Measurements from ENCODE around the gene IGHMBP2. TPM values are rescaled to one million over a fixed set of nuclear protein-coding genes. Genes with fewer than 3 reads are reported as not detected.

IGHMBP2 gene
- total RNA-seq, 1 experiment from 2014 or later = 19.3 TPM

- TF ChIP-seq ELF1 (IDR thresholded peaks at IDR 0.05; ENCODE audit: borderline replicate concordance, low read depth) (no peak), SP1 (IDR thresholded peaks at IDR 0.05; ENCODE audit: low read depth) (no peak)
- RAD21 ChIA-PET (ENCODE audit: low non-redundant PET in 1 of 2, low total read pairs in 2 of 2, uncharacterized antibody in 2 of 2, unreplicated experiment in 2 of 2) = no interaction called here
- CTCF ChIA-PET = interaction anchor here (0.6 kb wide), 1 partner anchor 65 kb away, joined by 3 read pairs; no protein-coding TSS in a partner anchor
- Histone ChIP-seq H3K4me2 (ENCODE audit: low read length) (no peak overlapping the region), H3K4me3 (replicated peaks in 1 of 2; ENCODE audit: low read depth in 1 of 2, low read length in 2 of 2) (no peak overlapping the region), H3K9me3 (ENCODE audit: control insufficient read depth in 1 of 2, insufficient read depth in 1 of 2, low read depth in 1 of 2, low read length in 2 of 2) (no peaks in the 10 kb centered on the region), H4K20me1 (ENCODE audit: insufficient read depth) (no peaks in the 10 kb centered on the region), H2AFZ (ENCODE audit: low read depth, low read length, poor library complexity, severe bottlenecking) (no peak overlapping the region), H3K27me3 (ENCODE audit: insufficient read depth, low read length) (no peaks in the 10 kb centered on the region), H3K27ac (ENCODE audit: low read depth, low read length) (no peak overlapping the region), H3K9me2 (ENCODE audit: insufficient read depth) (no peaks in the 10 kb centered on the region), H3K4me1 (ENCODE audit: control insufficient read depth in 1 of 2, insufficient read depth in 2 of 2, low read length in 2 of 2) (no peaks in the 10 kb centered on the region), H3K36me3 (ENCODE audit: control insufficient read depth in 1 of 2, insufficient read depth in 2 of 2, low read length in 2 of 2) (peaks cover 14 to 20% of the 10 kb centered on the region in 2 experiments; a peak in 2 of 4 replicates), H3K9ac (ENCODE audit: low read length) (no peak overlapping the region), H3K79me2 (ENCODE audit: insufficient read depth, low read length) (no peaks in the 10 kb centered on the region)
- ATAC-seq (no peak), DNase-seq (ENCODE audit: low read depth, low spot score) (no peak)
- intact Hi-C loops (cut with micrococcal nuclease) = no loop called here
- no TSS peak for BruUV-seq (replicated peaks)
- POLR2A ChIA-PET = no interaction called here
Measured at GRCh38 chr11:68934666-68935065, 31.0 kb downstream of the IGHMBP2 start.

GRCh38 chr11:68935066-68935465 is 31.4 kb downstream of the IGHMBP2 start:
- TF ChIP-seq RAD21 (IDR thresholded peaks at IDR 0.05; ENCODE audit: low read depth) (no peak), POLR2A (IDR thresholded peaks at IDR 0.05; ENCODE audit: borderline replicate concordance, extremely low read depth, insufficient read depth, insufficient read length) (no peak), EZH2 (IDR thresholded peaks at IDR 0.05) (no peak), CBX3 (IDR thresholded peaks at IDR 0.05; ENCODE audit: low read depth) (no peak), MAX (IDR thresholded peaks at IDR 0.05) (no peak), ZNF274 (IDR thresholded peaks at IDR 0.05; ENCODE audit: low read depth, low read length) (no peak), ZBTB33 (IDR thresholded peaks at IDR 0.05; ENCODE audit: extremely low read depth, insufficient replicate concordance, low read length) (no peak), CTCF (IDR thresholded peaks at IDR 0.05 in 2 of 3, conservative IDR thresholded peaks at IDR 0.05 in 1 of 3; ENCODE audit: borderline replicate concordance in 1 of 3, insufficient read depth in 1 of 3, low read depth in 2 of 3, low read length in 2 of 3) (no peak), ATF3 (IDR thresholded peaks at IDR 0.05) (no peak), ELF1 (IDR thresholded peaks at IDR 0.05; ENCODE audit: borderline replicate concordance, low read depth) (no peak), JUND (IDR thresholded peaks at IDR 0.05) (no peak)
- no peak overlapping the region for H3K4me2 ChIP-seq (ENCODE audit: low read length)
- BruUV-seq (replicated peaks) = no TSS peak
- DNase-seq (ENCODE audit: low read depth, low spot score) (no peak), ATAC-seq (no peak)
- no peaks in the 10 kb centered on the region for H3K27me3 ChIP-seq (ENCODE audit: insufficient read depth, low read length)
- H3K9me2 ChIP-seq (ENCODE audit: insufficient read depth) = no peaks in the 10 kb centered on the region
- no peak overlapping the region for H3K9ac ChIP-seq (ENCODE audit: low read length)
- no peak overlapping the region for H2AFZ ChIP-seq (ENCODE audit: low read depth, low read length, poor library complexity, severe bottlenecking)
- H3K36me3 ChIP-seq (ENCODE audit: control insufficient read depth in 1 of 2, insufficient read depth in 2 of 2, low read length in 2 of 2) = peaks cover 13 to 20% of the 10 kb centered on the region in 2 experiments; a peak in 2 of 4 replicates
- H3K4me1 ChIP-seq (ENCODE audit: control insufficient read depth in 1 of 2, insufficient read depth in 2 of 2, low read length in 2 of 2) = no peaks in the 10 kb centered on the region
- no peaks in the 10 kb centered on the region for H4K20me1 ChIP-seq (ENCODE audit: insufficient read depth)
- no peaks in the 10 kb centered on the region for H3K79me2 ChIP-seq (ENCODE audit: insufficient read depth, low read length)
- ChIA-PET RAD21 (ENCODE audit: low non-redundant PET in 1 of 2, low total read pairs in 2 of 2, uncharacterized antibody in 2 of 2, unreplicated experiment in 2 of 2) (no interaction called here), CTCF (no interaction called here), POLR2A (no interaction called here)
- no peaks in the 10 kb centered on the region for H3K9me3 ChIP-seq (ENCODE audit: control insufficient read depth in 1 of 2, insufficient read depth in 1 of 2, low read depth in 1 of 2, low read length in 2 of 2)
- intact Hi-C loops (cut with micrococcal nuclease) = no loop called here
- no peak overlapping the region for H3K27ac ChIP-seq (ENCODE audit: low read depth, low read length)
- no peak overlapping the region for H3K4me3 ChIP-seq (replicated peaks in 1 of 2; ENCODE audit: low read depth in 1 of 2, low read length in 2 of 2)

All from HCT116 (cell line).